SIG-M5 (cell line): Measurements from ENCODE around the gene SUPT20HL1.
"Not testable (repeated sequence)": the region's sequence is repeated elsewhere in the genome, so short reads cannot be mapped to it uniquely, and the experiment has no call there.

Experiments
- DNase-seq: peaks from one replicate; lab custom pipeline; 2025; lab: John Stamatoyannopoulos, UW

Gene SUPT20HL1

GRCh38 chrX:24360272-24360671 is at the start of gene SUPT20HL1:
Gene SUPT20HL1, plus strand, starts transcription at chrX:24360639. Its CDS starts 2,122 bp downstream, at chrX:24362761.
- no peak for DNase-seq

DNA sequence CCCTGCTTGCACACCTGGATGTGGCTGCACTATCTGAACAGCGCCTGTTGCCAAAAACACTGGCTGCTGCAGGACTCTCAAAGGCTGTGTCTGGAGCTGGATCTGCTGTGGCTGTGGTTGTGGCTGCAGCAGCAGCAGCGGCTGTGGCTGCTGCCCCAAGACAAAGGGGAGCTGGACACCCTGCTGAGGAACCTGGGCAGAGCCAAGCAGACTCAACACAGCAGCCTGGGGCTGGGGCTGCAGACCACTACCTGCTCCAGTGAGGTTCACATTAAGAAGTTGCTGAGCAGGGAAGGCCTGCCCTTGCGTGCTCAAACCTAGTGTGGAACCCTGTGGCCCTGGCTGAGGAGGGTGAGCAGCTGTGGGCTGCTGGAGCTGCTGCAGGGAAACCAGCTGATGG is 49.5 kb upstream of the SUPT20HL1 start:
- not testable (repeated sequence) for DNase-seq

GRCh38 chrX:24311507-24312248 is 48.8 kb upstream of the SUPT20HL1 start:
- DNase-seq: not testable (repeated sequence)

GRCh38 chrX:24312249-24312607 is 48.2 kb upstream of the SUPT20HL1 start:
- not testable (repeated sequence) for DNase-seq

GRCh38 chrX:24314019-24314635 is 46.3 kb upstream of the SUPT20HL1 start, which contains the start of gene SUPT20HL2:
Gene SUPT20HL2, minus strand, starts transcription at chrX:24314069. Its CDS starts 754 bp downstream, at chrX:24313315.
- no peak for DNase-seq

DNA sequence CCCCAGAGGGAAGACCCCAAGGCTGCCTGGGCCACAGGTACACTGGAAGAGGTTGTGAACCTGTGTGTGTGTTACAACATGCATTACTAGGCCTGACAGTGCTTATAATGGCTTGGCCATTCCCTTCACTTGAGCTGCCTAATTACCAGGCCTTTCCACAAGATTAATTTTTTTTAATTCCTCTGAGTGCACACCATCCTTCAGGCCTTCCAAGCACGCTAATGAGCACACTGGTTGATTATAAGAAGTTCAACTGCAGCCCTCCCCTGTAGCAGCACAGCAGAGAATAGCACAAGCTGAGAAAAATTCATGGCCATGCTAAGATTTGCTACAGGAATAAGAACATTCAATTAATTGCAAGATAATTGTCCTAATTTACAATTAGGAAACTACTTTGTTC is 44.3 kb upstream of the SUPT20HL1 start:
- no peak for DNase-seq

DNA sequence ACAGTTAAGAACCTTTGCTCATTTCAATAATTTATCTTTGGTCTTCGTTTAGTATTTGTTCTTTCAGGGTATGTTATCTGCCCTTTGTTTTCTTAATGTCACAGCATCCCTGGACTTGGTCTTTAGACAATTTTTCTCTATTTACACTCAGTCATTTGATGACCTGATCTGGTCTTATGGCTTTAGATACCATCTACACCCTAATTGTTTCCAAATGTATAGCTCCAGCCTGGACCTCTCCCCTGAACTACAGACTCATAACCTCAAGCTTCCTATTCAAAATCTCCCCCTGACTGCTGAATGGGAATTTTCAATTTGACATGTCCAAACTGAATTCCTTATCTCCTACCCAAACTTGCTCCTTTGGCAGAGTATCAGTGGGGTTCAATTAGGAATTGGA is 42.9 kb upstream of the SUPT20HL1 start:
- no peak for DNase-seq

GRCh38 chrX:24321741-24322395 is 38.6 kb upstream of the SUPT20HL1 start:
- no peak for DNase-seq

GRCh38 chrX:24325231-24325630 is 35.2 kb upstream of the SUPT20HL1 start:
- no peak for DNase-seq

DNA sequence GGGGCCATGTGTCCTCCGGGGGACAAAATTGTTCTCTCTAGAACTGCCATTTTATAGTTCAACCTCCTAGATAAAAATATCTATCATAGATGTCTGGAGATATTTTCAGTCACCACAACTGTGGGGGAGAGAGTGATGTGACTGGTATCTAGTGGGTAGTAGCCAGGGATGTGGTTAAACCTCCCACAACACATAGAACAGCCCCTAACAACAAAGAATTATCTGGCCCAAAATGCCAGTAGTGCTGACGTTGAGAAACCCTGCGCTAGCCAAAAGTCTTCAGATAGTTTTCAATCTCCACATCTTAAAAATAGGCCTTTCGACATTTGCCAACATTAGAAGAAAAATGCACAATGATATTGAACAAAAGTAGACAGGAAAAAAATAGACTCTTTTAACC is 27.6 kb upstream of the SUPT20HL1 start:
- DNase-seq: no peak

DNA sequence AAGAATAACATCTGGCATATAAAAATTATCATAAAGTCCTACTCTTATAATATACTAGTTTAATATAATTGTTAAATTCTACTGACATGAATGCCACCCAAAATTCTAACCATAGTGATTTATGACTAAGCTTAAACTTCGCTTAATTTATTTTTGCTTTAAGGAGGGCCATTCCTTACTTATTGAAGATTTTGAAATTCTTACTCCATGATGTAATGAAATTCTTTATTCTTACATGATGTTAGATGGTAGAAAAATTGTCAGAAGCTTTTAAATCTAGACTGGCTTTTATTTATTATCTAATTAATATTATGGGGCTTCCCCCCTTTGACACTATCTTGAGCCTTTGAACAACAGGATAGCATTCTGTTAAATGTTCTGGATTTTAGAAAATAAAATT is 27.1 kb upstream of the SUPT20HL1 start:
- DNase-seq: no peak

DNA sequence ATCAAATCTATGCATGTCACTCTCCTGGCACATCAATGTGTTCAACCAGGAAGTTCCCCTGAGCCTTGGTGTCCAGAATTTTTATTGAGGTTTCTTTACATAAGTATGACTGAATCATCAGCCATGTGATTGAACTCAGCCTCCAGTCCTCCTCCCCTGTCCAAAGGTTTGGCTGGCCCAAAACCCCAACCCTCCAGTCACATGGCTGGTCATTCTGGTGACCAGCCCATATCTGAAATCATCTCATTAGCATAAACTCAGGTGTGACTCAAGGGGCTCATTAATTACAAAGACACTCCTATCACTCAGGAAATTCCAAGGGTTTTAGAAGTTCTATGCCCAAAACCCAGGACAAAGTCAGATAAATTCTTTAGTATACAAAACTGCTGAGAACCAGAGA is 26.0 kb upstream of the SUPT20HL1 start:
- no peak for DNase-seq

- DNase-seq: no peak
These were observed 24.6 kb upstream of the SUPT20HL1 start for GRCh38 chrX:24335871-24336270.

DNA sequence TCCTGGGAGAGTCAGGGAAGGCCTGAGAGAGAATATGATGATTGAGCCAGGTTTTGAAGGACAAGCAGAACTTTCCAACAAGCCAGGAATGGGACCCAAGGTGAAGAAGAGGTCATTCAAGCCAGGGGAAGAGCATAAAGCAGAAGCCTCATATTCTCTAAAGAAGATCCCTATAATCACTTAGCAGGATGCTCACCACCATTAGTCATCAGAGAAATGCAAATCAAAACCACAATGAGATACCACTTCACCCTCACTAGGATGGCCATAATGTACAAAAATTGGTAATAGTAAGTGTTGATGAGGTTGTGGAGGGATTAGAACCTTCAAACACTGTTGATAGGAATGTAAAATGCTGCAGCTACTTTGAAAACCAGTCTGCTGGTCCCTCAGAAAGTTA is 20.5 kb upstream of the SUPT20HL1 start:
- no peak for DNase-seq

GRCh38 chrX:24340501-24340900 is 19.9 kb upstream of the SUPT20HL1 start:
- DNase-seq: no peak

DNA sequence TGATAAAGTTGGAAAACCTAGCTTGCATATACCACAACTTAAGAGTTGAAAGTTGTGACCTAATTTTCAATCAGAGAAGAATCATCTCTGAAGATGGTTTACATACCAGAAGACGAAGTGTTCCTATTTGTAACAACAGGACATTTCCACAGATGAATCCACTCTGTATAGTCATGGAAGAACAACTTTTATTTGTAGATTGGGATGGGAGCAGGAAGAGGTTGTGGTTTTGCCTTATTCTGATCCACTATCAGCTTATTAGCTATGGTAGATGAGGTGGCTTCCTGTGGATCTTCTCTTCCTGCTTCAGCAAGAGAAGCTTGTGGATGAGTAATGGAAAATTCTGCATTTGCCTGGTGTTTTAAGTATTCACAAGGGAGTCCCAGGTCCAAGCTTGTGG is 18.6 kb upstream of the SUPT20HL1 start:
- no peak for DNase-seq

DNA sequence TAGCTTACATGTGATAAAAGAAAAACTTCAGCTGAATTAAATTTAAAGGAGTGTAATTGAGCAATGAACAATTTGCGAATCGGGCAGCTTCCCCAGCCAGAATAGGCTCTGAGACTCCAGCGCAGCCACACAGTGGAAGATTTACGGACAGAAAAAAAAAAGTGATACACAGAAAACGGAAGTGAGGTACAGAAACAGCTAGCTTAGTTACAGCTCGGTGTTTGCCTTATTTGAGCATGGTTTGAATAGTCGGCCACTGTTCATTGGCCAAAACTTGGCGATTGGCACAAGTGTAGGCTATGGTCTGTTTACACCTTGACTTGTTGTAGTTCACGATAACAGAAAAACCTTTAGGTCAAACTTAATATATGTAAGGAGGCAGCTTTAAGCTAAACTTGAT is 16.7 kb upstream of the SUPT20HL1 start:
- no peak for DNase-seq

- no peak for DNase-seq
These were observed 12.6 kb upstream of the SUPT20HL1 start for GRCh38 chrX:24347881-24348280.

DNA sequence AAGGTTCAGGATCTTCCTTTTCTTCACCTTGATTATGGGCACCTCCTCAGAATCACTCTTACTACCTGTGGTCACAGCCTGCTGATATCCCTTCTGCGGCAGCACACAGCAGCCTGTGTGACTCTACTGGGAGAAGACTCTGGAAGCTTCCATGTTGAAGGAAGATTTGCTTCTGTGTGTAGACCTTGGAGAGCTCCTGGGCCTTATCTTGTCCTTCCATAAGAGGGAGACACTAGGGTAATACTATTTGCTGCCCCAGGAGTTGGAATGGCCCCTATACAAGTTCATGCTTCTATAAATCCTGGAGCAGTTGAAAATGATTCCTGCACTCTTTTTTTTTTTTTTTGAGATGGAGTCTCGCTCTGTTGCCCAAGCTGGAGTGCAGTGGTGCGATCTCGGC is 10.2 kb upstream of the SUPT20HL1 start:
- DNase-seq: no peak

GRCh38 chrX:24355095-24355494 is 5.3 kb upstream of the SUPT20HL1 start:
- DNase-seq: no peak

DNA sequence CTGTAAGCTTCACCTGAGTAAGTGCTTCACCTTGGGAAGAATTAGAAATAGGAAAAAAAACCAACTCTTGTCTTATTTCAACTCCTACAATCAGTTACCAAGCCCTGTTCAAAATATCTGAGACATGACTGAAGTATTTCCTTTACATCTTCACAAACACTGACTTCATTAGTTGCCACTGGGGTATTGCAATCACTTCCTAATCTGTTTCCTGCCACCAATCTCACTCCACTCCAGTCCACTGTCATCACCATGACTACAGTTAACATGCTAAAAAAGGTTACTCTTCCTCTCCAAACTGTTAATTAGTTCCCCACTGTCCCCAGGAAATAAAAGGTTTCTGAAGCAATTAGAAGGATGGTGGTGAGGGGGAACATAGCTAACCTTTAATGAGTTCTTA is 3.3 kb upstream of the SUPT20HL1 start:
- no peak for DNase-seq

DNA sequence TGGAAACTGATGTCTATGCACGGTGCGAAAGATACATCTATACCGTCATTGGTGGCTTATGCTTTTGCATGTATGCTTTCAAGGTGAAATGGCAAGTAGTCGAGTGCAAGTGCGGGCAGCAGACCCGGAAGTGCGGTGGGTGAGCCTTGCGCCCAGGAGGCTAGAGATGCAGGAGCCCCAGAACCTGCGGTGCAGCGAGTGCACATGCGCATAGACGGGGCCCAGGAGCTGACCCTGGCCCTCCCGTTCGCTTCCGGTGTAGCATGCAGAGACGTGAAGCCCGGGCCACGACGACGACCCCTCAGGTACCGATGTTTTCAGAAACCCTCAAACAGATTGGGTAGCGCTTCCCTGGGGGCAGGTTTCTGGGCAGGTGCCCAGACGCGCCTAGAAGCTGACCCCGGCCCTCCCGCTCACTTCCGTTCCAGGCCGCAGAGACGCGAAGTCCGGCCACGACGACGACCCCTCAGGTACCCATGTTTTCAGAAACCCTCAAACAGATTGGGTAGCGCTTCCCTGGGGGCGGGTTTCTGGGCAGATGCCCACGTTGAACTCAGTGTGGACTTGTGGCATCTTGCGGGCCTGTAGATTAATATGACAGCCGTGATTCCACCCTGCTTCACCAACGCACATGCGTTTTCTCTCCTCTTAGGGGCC is 1.8 kb downstream of the SUPT20HL1 start:
- not testable (repeated sequence) for DNase-seq
